Measurements from ENCODE around the gene BAZ2B. TPM values are rescaled to one million over a fixed set of nuclear protein-coding genes. Genes with fewer than 3 reads are reported as not detected.

Gene BAZ2B
- total RNA-seq, 2 experiments from 2014 or later = 3.7 to 11.8 TPM

GRCh38 chr2:159585622-159586021 is 30.7 kb downstream of the BAZ2B start:
- intact Hi-C loops (cut with micrococcal nuclease; ENCODE audit: unreplicated experiment) = no loop called here
- Histone ChIP-seq H3K27ac (ENCODE audit: low read depth, low read length, poor library complexity, severe bottlenecking) (no peak overlapping the region), H3K9me3 (ENCODE audit: low read length) (no peaks in the 10 kb centered on the region), H3K4me3 (ENCODE audit: low read depth, low read length, poor library complexity, severe bottlenecking) (no peak overlapping the region), H3K4me1 (ENCODE audit: insufficient read depth, low read length, poor library complexity, severe bottlenecking) (no peaks in the 10 kb centered on the region), H3K36me3 (ENCODE audit: insufficient read depth, low read length) (no peaks in the 10 kb centered on the region), H3K9me2 (ENCODE audit: insufficient read depth, low read length) (no peaks in the 10 kb centered on the region), H2AFZ (ENCODE audit: low read length) (no peak overlapping the region), H3K79me2 (ENCODE audit: insufficient read depth, low read depth, low read length) (no peaks in the 10 kb centered on the region), H3K4me2 (ENCODE audit: low read length) (no peak overlapping the region), H4K20me1 (ENCODE audit: insufficient read depth, low read length) (no peaks in the 10 kb centered on the region)
- TF ChIP-seq CTCF (conservative IDR thresholded peaks at IDR 0.05; ENCODE audit: low read length) = no peak
- TF ChIP-seq EZH2phosphoT487 (IDR thresholded peaks at IDR 0.05; ENCODE audit: borderline replicate concordance, low read depth, low read length) = no peak
- ChIA-PET POLR2A (interaction anchor here (0.6 to 0.7 kb wide), 2 partner anchors 224 to 961 kb away, joined by 3 read pairs; no protein-coding TSS in a partner anchor), CTCF (ENCODE audit: unreplicated experiment) (no interaction called here)
- no TSS peak for BruUV-seq (replicated peaks)
- no peak for DNase-seq (ENCODE audit: low spot score)

- TF ChIP-seq EZH2phosphoT487 (IDR thresholded peaks at IDR 0.05; ENCODE audit: borderline replicate concordance, low read depth, low read length) = no peak
- TF ChIP-seq CTCF (conservative IDR thresholded peaks at IDR 0.05; ENCODE audit: low read length) = no peak
- Histone ChIP-seq H3K4me3 (ENCODE audit: low read depth, low read length, poor library complexity, severe bottlenecking) (no peak overlapping the region), H3K9me2 (ENCODE audit: insufficient read depth, low read length) (no peaks in the 10 kb centered on the region), H3K9me3 (ENCODE audit: low read length) (no peaks in the 10 kb centered on the region), H3K36me3 (ENCODE audit: insufficient read depth, low read length) (no peaks in the 10 kb centered on the region), H3K27ac (ENCODE audit: low read depth, low read length, poor library complexity, severe bottlenecking) (no peak overlapping the region), H2AFZ (ENCODE audit: low read length) (no peak overlapping the region), H4K20me1 (ENCODE audit: insufficient read depth, low read length) (no peaks in the 10 kb centered on the region), H3K4me2 (ENCODE audit: low read length) (no peak overlapping the region), H3K4me1 (ENCODE audit: insufficient read depth, low read length, poor library complexity, severe bottlenecking) (no peaks in the 10 kb centered on the region), H3K79me2 (ENCODE audit: insufficient read depth, low read depth, low read length) (no peaks in the 10 kb centered on the region)
- no peak for DNase-seq (ENCODE audit: low spot score)
- ChIA-PET POLR2A (interaction anchor here (0.5 kb wide), 1 partner anchor 1859 kb away, joined by 3 read pairs; no protein-coding TSS in a partner anchor), CTCF (ENCODE audit: unreplicated experiment) (no interaction called here)
- no TSS peak for BruUV-seq (replicated peaks)
- intact Hi-C loops (cut with micrococcal nuclease; ENCODE audit: unreplicated experiment) = no loop called here
These were observed 31.6 kb downstream of the BAZ2B start for GRCh38 chr2:159584796-159585195.

- Histone ChIP-seq H3K9me3 (ENCODE audit: low read length) (no peaks in the 10 kb centered on the region), H3K36me3 (ENCODE audit: insufficient read depth, low read length) (no peaks in the 10 kb centered on the region), H3K4me2 (ENCODE audit: low read length) (no peak overlapping the region), H2AFZ (ENCODE audit: low read length) (no peak overlapping the region), H3K9me2 (ENCODE audit: insufficient read depth, low read length) (no peaks in the 10 kb centered on the region), H3K4me3 (ENCODE audit: low read depth, low read length, poor library complexity, severe bottlenecking) (no peak overlapping the region), H3K79me2 (ENCODE audit: insufficient read depth, low read depth, low read length) (no peaks in the 10 kb centered on the region), H3K4me1 (ENCODE audit: insufficient read depth, low read length, poor library complexity, severe bottlenecking) (no peaks in the 10 kb centered on the region), H4K20me1 (ENCODE audit: insufficient read depth, low read length) (no peaks in the 10 kb centered on the region), H3K27ac (ENCODE audit: low read depth, low read length, poor library complexity, severe bottlenecking) (no peak overlapping the region)
- POLR2A ChIA-PET = interaction anchor here (0.7 kb wide), 1 partner anchor 81 kb away, joined by 3 read pairs; no protein-coding TSS in a partner anchor
- intact Hi-C loops (cut with micrococcal nuclease; ENCODE audit: unreplicated experiment) = no loop called here
- TF ChIP-seq CTCF (conservative IDR thresholded peaks at IDR 0.05; ENCODE audit: low read length) = no peak
- TF ChIP-seq EZH2phosphoT487 (IDR thresholded peaks at IDR 0.05; ENCODE audit: borderline replicate concordance, low read depth, low read length) = no peak
- no TSS peak for BruUV-seq (replicated peaks)
- CTCF ChIA-PET (ENCODE audit: unreplicated experiment) = no interaction called here
- no peak for DNase-seq (ENCODE audit: low spot score)
These were observed 42.3 kb downstream of the BAZ2B start for GRCh38 chr2:159573846-159574606.
